Cardiac fibroblast (primary cell): ENCODE results near the gene TMEM178B.
"Not testable (repeated sequence)": the region's sequence is repeated elsewhere in the genome, so short reads cannot be mapped to it uniquely, and the experiment has no call there.

Experiments
- DNase-seq, 2 donors: peaks; one replicate each; pipeline versions ENCODE4 v3.0.0 to v3.0.0-alpha.2; 2010; ENCODE audit warnings: low read depth in 2 of 2
- H3K4me3 ChIP-seq, 2 donors: replicated peaks in 1 of 2; 1 replicate in 1 of 2; 2 replicates in 1 of 2; pipeline ENCODE4 v1.5.1; 2011; ENCODE audit warnings: low read depth in 2 of 2, low read length in 2 of 2, mild to moderate bottlenecking in 2 of 2, moderate library complexity in 1 of 2
- CTCF ChIP-seq: IDR thresholded peaks from one replicate; pipeline ENCODE4 v1.5.1; 2011; ENCODE audit warnings: low read depth, mild to moderate bottlenecking, low read length, inconsistent platforms

The TMEM178B gene

DNA sequence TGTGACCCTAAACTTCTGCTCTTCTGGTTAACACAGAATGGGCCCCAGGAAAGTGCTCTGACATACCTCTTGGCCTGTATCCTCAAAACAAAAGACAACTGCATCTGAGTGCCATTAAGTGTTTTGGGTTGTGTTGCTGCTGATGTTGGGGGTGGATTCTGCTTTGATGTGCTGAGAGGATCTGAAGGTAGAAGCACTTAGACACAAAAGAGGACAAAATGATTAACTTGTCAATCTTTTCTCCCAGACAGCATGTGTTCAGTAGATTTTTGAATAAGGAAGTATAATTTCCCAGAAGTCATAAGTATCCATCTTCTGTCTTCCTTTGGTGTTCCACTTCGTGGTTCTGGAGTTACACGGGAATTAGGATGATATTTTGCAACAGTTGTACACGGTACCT, 16.1 kb upstream of the TMEM178B start:
- no peak for TF ChIP-seq CTCF

GRCh38 chr7:141067856-141068255, 6.0 kb upstream of the TMEM178B start:
- DNase-seq, H3K4me3 ChIP-seq: not testable (repeated sequence)

More for the DNA sequence above, 16.1 kb upstream of the TMEM178B start:
- no peak for DNase-seq
- H3K4me3 ChIP-seq: no peak overlapping the region

GRCh38 chr7:141071260-141071854, 2.5 kb upstream of the TMEM178B start:
- DNase-seq: peak in 1 of 2 donors; percentile 22
- TF ChIP-seq CTCF: no peak
- peak overlapping the region; percentile 8 to 51 for H3K4me3 ChIP-seq

- no peak for TF ChIP-seq CTCF
- H3K4me3 ChIP-seq: peak overlapping the region; percentile 8 to 51
- DNase-seq: no peak
Observed at GRCh38 chr7:141071855-141072547, 1.9 kb upstream of the TMEM178B start.

DNA sequence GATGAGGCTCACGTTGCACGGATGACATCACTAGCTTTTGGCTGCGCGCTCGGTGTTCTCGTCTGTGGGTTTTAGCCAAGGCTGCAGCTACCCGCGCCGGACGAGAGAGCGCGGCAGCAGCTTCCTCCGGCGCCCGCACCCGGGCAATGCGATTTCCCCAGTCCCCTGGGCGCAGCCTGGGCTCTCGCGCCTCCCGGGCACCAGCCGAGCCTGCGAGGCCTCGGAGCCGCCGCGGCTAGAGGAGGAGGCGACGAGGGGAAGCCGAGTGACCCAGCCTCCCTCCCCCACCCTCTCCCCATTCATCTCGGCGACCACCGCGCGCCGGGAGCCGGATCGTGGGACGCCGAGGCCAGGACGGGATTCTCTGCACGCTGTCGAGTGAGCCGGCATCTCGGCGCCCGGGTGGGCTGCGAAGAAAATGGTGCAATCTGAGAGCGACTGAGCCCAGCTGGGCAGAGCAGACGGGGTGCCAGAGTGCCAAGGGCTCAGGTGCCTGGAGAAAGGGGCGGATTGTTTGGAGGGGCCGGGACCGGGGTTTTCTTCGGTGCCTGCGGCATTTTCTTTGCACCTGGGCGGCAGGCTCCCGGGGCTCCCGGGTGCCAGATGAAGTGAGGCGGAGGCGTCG, 1.2 kb upstream of the TMEM178B start:
- peak overlapping the region; percentile 32 to 51 for H3K4me3 ChIP-seq
- TF ChIP-seq CTCF: no peak
- peak; percentile 56 to 76 for DNase-seq

DNA sequence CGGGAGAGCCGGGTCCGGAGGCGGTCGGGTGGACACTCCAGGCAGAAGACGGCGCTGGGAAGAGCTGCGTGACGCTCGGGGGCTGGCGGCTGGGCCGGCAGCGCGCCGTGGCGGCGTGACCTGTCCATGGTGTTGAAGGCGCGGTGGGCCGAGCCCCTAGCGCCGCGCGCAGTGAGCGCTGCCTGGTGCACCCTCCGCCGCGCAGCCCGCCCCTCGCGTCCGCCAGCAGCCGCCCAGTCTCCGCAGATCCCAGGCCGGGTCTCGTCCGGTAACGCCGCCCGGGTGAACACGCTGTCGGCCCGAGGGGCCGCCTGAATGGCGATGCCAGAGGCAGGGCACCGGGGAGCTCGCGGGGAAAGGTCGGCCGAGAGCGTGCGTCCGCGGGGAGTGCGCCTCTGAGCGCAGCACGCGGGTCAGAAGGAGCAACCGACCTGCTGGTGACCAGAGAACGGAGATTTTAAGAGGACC, 657 bp upstream of the TMEM178B start:
- TF ChIP-seq CTCF: no peak
- peak; percentile 38 to 44 for DNase-seq
- H3K4me3 ChIP-seq: peak overlapping the region; percentile 32 to 51

- no peak for TF ChIP-seq CTCF
- H3K4me3 ChIP-seq: peak overlapping the region; percentile 22 to 41
- DNase-seq: peak in 1 of 2 donors; percentile 11
Observed at GRCh38 chr7:141074162-141074991, 513 bp downstream of the TMEM178B start.
